HG03097 (cell line): ENCODE measurements around the gene MICOS13.
A peak's percentile ranks its signal among the peaks of the same experiment; 100 is the strongest.

Experiments used
- ATAC-seq: cut with Tn5 transposase; IDR thresholded peaks from one replicate; pipeline ENCODE4 v1.9.1; 2021; ENCODE audit not compliant: unreplicated experiment, low FRiP score

Gene MICOS13

DNA sequence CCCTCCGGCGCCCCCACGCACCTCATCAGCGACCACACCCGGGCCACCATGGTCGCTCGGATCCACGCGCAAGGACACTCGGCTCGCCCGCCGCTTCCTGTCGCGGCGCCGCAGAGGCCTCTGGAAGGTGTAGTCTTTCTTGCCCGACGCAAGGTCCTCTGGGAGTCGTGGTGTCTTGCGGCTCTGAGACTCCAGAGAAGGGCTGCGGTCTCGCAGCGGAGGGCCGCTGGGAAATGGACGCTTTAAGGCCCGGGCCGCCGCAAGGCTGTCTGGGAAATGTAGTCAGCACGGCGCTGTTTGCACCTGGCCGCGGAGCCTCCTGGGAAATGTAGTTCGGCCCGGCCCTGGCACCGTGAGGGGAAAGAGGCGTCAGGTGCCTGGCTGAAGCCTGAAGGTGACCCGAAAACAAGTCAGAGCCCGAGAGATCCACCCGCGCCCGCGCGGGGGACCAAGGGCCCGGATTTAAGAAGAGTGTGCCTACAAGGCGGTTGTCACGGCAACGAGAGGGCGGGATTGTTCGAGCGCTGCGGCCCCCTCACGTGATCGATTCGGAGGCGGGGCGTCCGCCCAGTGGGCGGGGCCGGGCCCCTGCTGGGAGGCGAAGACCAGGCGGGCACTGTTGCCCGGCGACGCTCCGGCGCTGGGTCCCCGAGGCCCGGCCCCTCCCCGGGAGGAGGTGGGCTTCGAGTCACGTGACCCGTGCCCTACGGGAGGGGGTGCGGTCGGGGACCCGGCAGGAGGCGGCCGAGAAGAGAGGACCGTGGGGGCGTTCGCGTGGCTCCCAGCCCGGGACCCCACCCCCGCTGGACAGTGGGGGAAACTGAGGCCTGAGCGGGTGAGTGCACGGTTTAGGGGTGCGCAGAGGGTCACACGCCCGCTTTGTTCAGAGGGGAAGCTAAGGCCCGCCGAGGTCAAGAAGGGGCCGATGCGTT, at the start of gene MICOS13, which contains the start of gene HSD11B1L:
Gene MICOS13 (minus strand): TSS at position 80 of the 932 bp plus-strand sequence. CDS start 30 bp downstream, at position 50.
Gene HSD11B1L (plus strand): TSS at position 591 of the 932 bp plus-strand sequence. CDS start 3,806 bp downstream, outside the sequence.
- ATAC-seq: peak; percentile 79

DNA sequence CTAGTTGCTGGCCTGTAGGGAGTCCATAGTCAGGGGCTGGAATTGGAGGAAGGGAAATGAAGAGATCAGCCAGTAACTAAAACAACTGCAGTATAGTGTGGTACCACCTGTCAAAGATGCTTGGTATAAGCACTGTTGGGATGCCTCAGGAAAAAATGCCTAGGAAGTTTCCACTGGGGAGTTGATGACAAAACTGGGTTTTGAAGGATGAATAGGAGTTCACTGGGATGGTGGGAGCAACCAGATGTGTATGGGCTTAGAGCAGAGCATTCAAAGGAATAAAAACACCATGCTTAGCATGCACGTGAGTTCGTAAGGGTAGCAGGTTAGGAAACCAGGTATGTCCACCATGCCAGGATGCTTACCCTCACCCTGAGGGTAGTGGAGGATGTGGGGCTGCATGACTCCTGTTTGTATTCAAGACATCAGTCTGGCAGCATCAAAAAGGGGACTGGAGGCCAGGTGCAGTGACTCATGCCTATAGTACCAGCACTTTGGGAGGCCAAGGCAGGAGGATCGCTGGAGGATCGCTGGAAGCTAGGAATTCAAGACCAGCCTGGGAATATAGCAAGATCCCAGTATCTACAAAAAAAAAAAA, 47.2 kb upstream of the MICOS13 start:
- no peak for ATAC-seq

DNA sequence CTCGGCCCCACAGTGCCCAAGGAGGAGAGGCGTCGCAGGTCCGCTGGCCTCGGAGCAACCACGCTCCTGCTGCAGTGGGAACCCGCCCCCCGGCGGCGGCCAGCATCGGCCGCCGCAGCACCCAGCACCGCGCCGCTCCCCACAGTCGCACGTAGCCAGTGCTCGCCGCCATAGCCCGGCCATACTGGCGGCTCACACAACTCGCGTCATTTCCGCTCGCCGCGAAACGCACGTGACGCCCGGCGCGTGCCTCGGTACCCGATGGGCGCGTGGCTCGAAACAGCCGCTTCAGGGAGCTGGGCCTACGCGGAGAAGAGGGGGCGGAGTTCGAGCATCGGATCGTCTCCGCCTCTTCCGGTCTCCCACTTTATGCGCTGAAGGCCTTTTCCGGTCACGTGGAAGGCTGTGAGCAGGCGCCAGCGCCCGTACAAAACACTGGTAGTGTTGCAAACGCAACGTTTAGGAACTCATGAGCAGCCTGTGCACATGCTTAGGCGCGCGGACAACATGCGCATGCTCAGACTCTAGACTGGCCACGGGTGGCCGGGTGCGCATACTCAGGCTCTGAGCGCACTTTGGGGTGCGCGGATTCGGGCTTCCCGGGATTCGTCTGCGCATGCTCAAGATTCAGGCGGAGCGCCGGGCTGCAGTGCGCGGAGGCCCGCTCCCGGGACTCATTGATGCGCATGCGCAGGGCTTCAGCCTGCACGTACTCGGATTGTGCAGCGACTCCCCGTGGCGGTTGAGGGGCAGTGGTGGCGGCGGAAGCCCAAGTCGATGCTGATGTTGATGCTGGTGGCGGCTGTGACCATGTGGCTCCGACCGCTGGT, 39.9 kb upstream of the MICOS13 start, which contains the start of the genes CATSPERD and LONP1:
Gene CATSPERD (plus strand): TSS at position 677 of the 830 bp plus-strand sequence. CDS start 101 bp downstream, at position 778.
Gene LONP1 (minus strand): TSS at position 186 of the 830 bp plus-strand sequence. CDS start 14 bp downstream, at position 172.
- ATAC-seq: peak; percentile 86

DNA sequence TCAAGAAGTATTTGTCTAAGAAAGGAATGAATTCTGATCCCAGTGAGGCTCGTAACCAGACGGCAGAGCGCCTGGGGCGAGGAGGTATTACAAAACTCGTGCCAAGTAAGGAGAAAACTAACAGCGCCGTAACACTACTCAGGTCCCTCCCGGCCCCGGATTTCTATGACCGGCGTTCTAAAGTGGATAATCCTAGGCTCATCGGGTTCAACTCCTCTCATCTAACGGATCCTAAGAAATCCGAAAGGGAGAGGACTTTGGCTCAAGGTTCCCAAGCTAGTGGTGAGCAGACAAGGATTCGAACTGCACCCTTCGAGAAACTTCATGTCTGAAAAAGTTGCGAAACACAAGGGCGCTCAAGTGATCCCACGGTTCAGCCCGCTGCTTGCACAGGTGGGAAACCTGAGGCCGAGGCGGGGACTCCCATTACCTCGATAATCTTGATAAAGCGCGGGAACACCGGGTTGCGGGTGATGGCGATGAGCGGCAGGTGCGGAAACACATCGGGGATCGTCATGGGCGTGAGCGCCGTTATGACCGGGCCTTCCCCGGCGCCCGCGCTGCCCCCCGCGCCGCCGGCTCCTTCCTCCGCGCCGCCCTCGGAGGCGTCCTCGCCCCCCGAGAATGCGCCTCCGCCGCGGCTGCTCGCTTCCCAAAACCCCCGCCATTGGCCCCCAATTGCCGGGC, 39.1 kb upstream of the MICOS13 start:
- ATAC-seq: peak; percentile 0

DNA sequence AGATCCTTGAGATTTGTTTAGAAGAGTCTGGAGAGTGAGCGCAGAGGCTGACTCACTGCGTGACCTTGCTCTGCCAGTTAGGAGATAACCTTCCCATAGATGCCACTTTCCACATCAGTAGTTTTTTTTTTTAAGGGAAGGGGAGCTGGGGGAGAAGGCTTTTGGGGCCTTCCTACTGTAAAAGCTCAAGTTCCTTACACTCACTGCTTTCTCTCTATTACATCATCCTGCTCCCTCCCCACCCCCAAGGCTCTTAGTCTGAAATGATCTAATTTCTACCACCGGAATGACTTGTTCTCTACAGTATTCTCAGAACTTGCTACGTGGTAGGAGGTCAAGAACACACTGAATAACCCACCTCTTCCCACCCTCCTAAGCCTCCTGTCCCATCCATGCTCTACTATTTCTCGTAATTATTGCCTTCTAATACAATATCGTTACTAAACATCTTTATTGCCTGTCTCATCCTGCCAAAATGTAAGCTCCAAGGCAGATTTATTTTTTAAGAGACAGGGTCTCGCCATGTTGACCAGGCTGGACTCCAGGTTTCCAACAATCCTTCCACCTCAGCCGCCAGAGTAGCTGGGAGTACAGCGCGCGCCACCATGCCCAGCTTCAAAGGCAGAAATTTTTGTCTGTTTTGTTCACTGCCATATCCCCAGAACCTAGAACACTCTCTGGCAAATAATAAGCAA, 38.4 kb upstream of the MICOS13 start:
- no peak for ATAC-seq

DNA sequence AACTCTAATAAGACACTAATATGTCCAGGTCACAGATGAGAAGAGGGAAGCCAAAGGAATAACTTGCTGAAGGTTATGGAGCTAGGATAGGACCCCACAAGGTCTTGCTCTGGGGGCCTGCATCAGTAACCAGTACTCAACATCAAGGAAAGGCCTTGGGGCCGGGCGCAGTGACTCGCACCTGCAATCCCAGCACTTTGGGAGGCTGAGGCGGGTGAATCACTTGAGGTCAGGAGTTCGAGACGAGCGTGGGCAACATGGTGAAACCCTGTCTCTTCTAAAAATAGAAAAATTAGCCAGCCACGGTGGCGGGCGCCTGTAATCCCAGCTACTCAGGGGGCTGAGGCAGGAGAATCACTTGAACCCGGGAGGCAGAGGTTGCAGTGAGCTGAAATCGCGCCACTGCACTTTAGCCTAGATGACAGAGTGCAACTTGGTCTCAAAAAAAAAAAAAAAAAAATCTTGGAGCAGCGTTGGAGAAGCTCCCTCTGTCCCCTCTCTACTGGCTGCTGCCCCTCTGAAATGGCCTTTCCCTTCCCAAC, 37.8 kb upstream of the MICOS13 start:
- no peak for ATAC-seq

- no peak for ATAC-seq
Observed at GRCh38 chr19:5717215-5717935, 37.1 kb upstream of the MICOS13 start.

DNA sequence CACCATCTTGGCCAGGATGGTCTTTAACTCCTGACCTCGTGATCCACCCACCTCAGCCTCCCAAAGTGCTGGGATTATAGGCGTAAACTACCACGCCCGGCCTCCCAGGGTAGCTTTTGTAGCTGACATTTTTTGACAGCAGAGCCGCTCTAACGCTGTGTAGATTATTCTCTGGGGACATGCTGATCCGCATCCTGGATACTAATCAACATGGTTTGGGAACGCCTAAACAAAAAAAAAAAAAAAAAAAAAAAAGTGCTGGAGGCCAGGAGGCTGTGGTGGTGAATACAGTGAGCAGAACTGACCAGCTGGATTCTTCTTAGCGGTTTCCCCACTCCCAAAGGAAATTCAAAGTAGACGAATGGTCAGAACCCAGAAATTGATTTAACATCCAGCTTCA, 34.5 kb upstream of the MICOS13 start:
- no peak for ATAC-seq

GRCh38 chr19:5713228-5713627, 32.9 kb upstream of the MICOS13 start:
- ATAC-seq: no peak

DNA sequence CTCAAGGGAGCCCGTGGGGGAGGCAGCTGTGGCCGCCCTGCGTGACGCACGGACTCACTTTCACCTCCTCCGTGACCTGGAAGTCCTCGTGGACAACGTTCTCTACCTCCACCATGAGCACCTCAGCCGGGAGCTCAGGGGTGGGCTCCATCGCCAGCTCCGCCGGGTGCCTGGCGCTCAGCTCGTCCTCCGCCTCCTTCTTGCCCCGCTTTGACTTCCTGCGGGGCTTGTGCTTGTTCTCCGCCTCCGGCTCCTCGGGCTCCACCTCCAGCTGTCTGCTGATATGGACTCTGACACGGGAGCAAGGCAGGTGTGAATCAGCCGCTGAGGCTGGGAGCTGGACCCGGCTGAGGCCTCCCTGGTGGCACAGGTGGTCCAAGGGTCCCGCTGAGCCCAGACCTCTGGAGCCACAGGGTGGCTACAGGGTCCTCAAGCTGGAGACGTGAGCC, 31.4 kb upstream of the MICOS13 start:
- ATAC-seq: no peak

GRCh38 chr19:5711025-5711424, 30.7 kb upstream of the MICOS13 start:
- no peak for ATAC-seq

DNA sequence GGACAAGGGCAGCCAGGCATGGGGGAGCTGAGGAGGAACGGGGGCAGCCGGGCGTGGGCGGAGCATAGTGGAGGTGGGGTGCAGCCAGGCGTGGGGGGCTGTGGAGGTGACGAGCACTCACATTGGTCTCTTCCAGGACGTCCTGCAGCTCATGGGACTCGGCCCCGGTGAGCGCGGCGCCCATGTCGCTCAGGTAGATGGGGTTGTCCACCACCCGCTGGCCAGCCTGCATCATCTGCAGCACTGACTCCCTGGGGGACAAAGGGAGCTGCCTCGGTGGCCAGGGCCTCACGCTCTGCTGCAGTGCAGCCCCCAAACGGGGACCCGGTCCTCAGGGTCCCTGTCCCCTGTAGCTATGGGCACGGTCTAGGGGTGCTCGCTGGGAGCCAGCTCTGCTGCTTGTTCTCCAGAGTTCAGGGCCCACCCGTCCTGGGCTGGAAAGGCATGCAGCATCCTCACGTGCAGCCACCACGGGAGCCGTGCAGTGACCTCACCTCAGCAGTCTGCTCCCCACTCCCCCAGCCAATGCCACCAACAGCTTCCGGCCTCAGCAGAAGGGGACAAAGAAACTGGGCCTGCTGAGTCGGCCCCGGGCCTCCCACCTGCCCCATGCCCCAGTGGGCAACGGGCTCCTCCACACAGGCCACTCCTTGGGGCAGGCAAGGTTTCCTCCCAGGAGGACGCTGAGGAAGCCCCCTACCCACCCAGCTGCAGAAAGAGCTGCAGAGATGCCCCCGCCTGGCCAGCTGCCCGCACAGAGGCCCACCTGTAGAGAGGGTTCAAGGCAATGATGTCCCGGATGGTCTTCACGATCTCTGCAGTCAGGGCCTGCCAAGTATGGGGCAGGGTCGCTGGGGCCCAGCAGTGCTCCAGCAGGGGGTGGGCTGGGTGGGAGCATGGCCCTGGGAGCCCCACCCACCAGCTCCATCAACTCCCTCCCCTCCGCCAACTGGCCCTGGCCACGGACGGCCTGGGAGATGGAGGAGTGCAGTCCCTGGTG, 27.6 kb upstream of the MICOS13 start:
- no peak for ATAC-seq

GRCh38 chr19:5706876-5707573, 26.7 kb upstream of the MICOS13 start:
- no peak for ATAC-seq

DNA sequence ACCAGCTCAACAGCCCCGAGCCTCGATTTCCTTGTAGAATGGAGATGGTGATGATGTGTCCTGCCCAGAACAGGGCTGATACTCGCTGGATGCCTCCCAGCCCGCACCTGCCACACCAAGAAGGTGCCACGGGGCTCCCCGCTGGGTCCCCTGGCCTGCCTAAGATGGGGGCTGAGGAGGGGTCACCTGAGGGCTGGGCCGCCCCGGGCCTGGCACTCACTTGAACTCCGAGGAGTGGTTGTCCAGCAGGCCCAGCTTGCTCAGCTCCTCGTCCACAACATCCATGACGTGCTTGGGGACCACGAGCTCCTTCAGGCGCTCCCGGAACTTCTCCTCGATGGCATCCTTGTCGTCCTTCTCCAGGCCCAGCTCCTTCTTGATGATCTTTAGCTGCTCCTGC, 25.2 kb upstream of the MICOS13 start:
- no peak for ATAC-seq

GRCh38 chr19:5703819-5704818, 23.8 kb upstream of the MICOS13 start:
- ATAC-seq: no peak
